HG03066 (cell line): ENCODE results near the gene EDEM3.
"Not testable (repeated sequence)": the region's sequence is repeated elsewhere in the genome, so short reads cannot be mapped to it uniquely, and the experiment has no call there.

Experiments used
- ATAC-seq: cut with Tn5 transposase; IDR thresholded peaks from one replicate; pipeline ENCODE4 v1.9.1; 2021; ENCODE audit warnings: low read depth; ENCODE audit not compliant: unreplicated experiment

EDEM3 gene

GRCh38 chr1:184680611-184681225 is 73.9 kb downstream of the EDEM3 start:
- not testable (repeated sequence) for ATAC-seq

DNA sequence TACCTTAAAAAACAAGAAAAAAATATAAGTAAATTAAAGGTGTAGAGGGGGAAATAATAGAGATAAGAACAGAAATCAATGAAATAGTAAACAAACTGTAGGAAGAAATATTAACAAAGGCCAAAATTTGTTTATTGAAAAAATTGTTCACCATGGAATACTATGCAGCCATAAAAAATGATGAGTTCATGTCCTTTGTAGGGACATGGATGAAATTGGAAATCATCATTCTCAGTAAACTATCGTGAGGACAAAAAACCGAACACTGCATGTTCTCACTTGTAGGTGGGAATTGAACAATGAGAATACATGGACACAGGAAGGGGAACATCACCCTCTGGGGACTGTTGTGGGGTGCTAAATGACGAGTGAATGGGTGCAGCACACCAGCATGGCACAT is 75.2 kb downstream of the EDEM3 start:
- not testable (repeated sequence) for ATAC-seq

DNA sequence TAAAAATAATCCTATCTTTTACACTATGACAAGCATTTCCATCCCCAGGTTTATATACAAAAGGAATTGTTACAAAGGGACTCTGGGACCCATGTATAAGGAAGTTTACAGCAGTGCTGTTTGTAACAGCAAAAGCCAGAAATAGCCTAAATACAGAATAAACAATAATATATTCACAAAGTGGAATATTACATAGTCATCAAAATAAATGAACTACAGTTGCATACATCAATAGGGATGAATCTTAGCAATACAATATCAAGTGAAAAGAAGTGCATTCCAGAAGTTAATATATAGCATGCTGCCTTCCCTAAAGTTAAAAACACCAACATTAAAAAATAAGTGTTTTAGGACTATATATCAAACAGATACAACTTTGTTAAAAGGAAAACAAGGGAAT is 77.3 kb downstream of the EDEM3 start:
- no peak for ATAC-seq

DNA sequence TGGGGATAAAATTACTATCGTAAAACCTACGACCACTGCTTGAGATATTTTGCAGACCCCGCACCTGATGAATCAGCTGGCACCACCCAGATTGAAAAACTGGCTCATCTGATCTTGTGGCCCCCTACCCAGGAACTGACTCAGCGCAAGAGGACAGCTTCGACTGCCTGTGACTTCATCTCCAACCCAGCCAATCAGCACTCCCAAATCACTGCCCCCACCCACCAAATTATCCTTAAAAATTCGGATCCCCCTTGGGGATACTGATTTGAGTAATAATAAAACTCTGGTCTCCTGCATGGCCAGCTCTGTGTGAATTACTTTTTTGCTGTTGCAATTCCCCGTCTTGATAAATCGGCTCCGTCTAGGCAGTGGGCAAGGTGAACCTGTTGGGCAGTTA is 81.4 kb downstream of the EDEM3 start:
- ATAC-seq, result no peak

- no peak for ATAC-seq
Measured at GRCh38 chr1:184672013-184672726, 82.5 kb downstream of the EDEM3 start.

- no peak for ATAC-seq
Measured at GRCh38 chr1:184669391-184669790, 85.3 kb downstream of the EDEM3 start.

GRCh38 chr1:184665360-184665759 is 89.3 kb downstream of the EDEM3 start:
- ATAC-seq, result no peak

GRCh38 chr1:184664661-184665060 is 90.0 kb downstream of the EDEM3 start:
- ATAC-seq, result no peak

DNA sequence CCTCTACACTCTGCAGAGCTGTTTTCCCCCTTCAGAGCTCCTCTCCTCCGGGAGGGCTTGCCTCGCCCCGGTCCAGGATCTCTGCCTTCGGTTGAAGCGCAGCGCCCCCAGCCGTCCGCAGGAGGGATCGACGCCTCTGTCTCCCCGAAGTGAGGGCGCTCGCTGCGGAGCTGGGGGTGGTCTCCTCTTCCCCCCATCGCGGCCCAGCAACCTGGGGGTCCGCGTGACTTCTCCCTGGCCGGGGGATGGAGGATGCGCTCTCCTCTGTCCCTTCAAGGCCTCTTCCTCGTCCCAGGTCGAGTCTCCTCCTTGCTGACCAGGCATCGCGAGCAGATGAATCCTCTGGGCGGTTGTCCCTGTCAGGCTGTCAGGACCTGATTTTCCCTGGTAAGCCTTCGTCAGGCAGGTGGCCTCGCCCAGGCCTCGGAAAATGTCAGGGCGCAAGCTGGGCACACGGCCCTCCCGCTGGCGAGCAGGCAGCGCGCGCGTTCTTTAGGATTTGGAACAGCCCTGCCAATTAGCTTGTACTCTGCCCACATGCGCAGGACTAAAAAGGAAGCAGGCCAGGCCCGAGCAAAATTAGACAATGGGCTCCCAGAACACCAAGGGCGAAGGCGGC is 90.5 kb downstream of the EDEM3 start:
- ATAC-seq, result no peak

- no peak for ATAC-seq
Measured at GRCh38 chr1:184661801-184662200, 92.9 kb downstream of the EDEM3 start.

DNA sequence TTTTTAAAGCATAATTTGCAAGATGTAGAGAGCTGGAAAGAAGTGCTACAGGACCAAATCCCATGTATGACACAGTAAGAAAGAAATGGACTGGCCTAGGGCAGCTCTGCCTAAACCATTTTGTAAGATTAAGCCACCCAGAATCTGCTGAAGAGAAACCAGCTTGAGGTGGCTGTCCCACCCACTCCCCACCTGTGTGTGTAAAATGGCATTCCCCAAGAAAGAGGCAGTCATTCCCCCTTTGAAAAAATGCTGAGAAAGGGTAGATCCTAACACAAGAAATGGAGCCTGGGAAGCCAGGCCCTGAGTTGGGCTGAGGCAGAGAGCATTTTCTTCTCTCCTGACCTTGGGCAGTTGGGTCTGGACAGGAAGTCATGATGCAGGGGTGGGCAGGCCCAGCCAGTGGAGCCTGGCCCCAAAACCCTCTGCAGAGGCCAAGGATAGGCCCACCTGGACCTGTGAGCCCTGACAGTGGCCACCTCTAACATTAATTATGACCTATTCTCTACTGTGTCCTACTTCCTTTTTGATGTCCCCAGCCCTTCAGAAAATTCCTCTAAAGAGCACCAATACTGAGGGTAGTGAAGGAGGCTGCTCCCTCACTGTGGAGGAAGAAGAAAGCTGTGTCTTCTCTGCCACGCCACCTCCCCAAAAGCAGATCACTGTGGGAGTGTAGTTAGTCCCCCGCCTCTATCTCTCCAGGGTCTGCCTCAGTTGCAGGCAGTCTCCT is 94.0 kb downstream of the EDEM3 start:
- ATAC-seq, result no peak

DNA sequence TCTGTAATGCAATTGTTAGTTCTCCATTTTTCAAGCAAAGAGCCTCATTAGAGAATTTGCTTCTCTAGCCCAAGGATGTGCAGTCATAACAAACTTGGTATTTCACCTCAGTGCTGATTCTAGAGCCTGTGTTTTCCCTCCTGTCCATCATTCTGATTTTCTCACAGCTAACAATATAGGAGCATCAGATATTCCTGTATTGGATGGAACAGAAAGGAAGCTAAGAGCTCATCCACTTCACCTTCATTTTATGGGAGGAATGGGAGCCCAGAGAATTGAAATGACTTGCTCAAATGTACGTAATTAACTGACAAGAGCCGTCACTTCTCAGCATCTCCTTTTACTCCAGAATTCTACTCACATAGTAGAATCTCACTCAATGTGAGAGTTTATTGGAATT is 96.6 kb downstream of the EDEM3 start:
- ATAC-seq, result no peak

GRCh38 chr1:184656221-184656620 is 98.4 kb downstream of the EDEM3 start:
- ATAC-seq, result no peak

DNA sequence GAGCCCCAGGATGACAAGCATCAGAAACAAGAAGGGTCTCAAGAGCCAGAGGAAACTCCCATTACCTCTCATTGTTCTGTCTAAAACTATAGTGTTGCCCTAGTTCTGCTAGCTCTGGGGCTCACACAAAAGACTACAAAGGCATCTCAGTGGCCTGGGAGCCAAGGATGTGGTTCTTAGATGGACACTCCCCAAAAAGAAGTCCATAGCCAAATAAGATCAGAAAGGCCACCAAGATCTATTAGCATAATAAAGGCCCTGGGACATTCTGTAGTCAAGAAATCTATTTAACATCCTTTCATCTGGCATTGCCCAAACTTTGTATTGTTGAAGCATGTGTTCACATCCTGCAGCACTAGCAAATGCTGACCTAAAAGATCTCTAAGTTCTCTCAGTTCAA is 99.5 kb downstream of the EDEM3 start:
- ATAC-seq, result no peak

DNA sequence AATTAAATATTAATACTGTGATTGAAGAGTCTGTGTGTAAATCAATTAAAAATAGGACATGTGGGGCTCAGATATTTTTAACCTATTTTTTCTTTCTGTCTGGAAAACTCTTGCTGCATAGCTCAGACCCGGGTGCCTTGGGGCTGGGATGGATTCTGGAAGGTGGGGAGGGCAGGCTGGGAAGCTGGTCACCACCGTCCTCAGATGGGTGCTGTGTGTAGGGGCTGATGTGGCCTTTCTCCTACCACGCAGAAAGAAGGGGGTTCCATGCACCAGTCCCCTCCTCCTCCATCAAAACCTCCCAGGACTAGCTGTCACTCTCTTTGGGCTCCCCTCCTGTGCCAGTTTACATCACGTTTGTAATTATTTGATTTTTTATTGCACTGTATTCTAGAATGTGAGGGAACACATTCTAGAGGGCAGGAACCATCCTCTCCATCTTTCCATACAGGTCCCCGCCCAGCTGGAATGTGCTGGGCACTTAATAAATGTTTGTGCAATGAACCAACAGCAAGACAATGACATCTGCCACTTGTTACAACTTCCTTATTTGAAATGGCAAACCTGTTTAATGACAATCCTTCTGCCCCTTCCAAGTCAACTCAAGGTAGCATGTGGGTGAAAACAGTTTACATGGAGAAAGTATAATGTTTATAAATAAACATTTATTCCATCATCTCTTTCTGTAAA is 104.3 kb downstream of the EDEM3 start:
- ATAC-seq, result no peak

DNA sequence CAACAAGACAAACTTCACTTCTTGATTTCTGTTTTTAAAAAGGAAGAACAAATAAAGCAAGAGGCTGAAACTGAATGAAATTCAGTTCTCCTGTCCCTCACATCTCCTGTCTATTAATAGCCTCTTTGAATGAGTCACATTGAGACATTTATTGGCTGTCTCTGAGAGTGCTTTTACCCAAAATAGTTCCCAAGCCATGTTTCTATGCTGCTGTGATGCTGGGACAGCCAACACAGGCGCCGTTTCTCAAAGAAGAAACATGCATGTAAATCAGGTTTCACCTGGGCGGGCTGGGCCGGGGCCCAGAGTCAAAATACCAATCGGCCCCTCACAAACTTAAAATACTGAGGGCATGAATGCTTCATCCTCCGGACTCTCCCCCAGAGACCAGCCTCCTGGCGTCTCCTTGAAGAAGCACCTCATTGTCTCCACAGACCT is 105.2 kb downstream of the EDEM3 start:
- ATAC-seq, result peak; percentile 86

DNA sequence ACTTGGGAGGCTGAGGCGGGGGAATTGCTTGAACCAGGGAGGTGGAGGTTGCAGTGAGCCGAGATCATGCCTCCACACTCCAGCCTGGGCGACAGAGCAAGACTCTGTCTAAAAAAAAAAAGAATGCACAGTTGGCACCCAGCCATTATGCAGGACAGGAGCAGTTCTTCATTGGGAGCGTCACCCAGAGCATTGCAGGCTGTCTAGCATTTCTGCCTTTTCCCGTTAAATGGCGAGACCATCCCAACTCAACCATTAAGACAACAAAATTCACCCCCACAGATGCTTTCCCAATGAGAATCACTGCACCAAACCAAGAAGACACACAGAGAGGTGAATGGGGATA is 105.8 kb downstream of the EDEM3 start:
- no peak for ATAC-seq

GRCh38 chr1:184648160-184648855 is 106.3 kb downstream of the EDEM3 start:
- ATAC-seq, result no peak

GRCh38 chr1:184647471-184647870 is 107.2 kb downstream of the EDEM3 start:
- ATAC-seq, result no peak

GRCh38 chr1:184646824-184647223 is 107.8 kb downstream of the EDEM3 start:
- ATAC-seq, result no peak
